IPS-20b (cell line): ENCODE measurements around the gene ADGRD2.

Source experiments
- H3K27ac ChIP-seq: one replicate; pipeline ENCODE4 v1.5.1; 2013; ENCODE audit warnings: low read length
- H3K27me3 ChIP-seq: 2 replicates; pipeline ENCODE4 v1.6.1; 2013; ENCODE audit warnings: mild to moderate bottlenecking, low read length, inconsistent platforms; ENCODE audit not compliant: insufficient read depth
- H3K36me3 ChIP-seq: 2 replicates; pipeline ENCODE4 v1.6.1; 2013; ENCODE audit warnings: low read depth, mild to moderate bottlenecking, inconsistent platforms, low read length, moderate library complexity; ENCODE audit not compliant: insufficient read depth
- H3K4me1 ChIP-seq: 2 replicates; pipeline ENCODE4 v1.6.1; 2013; ENCODE audit warnings: mild to moderate bottlenecking, control low read depth, inconsistent platforms, low read length, moderate library complexity; ENCODE audit not compliant: insufficient read depth
- H3K4me3 ChIP-seq: 2 replicates; pipeline ENCODE4 v1.5.1; 2013; ENCODE audit warnings: mild to moderate bottlenecking, low read length, inconsistent platforms
- H3K9ac ChIP-seq: 2 replicates; pipeline ENCODE4 v1.6.1; 2013; ENCODE audit warnings: low read depth, mild to moderate bottlenecking, inconsistent platforms, low read length, moderate library complexity
- H3K9me3 ChIP-seq: 2 replicates; pipeline ENCODE4 v1.6.1; 2013; ENCODE audit warnings: mild to moderate bottlenecking, low read depth, low read length, inconsistent platforms; ENCODE audit not compliant: insufficient read depth

ADGRD2 gene

GRCh38 chr9:124510650-124511425 lies 60.6 kb downstream of the ADGRD2 start:
- H3K4me3 ChIP-seq = no peak overlapping the region
- H3K27ac ChIP-seq = no peak overlapping the region
- peaks cover 13% of the 10 kb centered on the region for H3K27me3 ChIP-seq

GRCh38 chr9:124511426-124511840 lies 61.2 kb downstream of the ADGRD2 start:
- no peaks in the 10 kb centered on the region for H3K36me3 ChIP-seq
- H3K4me3 ChIP-seq = no peak overlapping the region
- no peak overlapping the region for H3K27ac ChIP-seq
- H3K27me3 ChIP-seq = peaks cover 7% of the 10 kb centered on the region
- no peaks in the 10 kb centered on the region for H3K9me3 ChIP-seq
- peaks cover 3% of the 10 kb centered on the region; the same call in 1 of the 2 replicates for H3K4me1 ChIP-seq
- peak overlapping the region; percentile 29; the same call in 1 of the 2 replicates for H3K9ac ChIP-seq

More at GRCh38 chr9:124510650-124511425, 60.6 kb downstream of the ADGRD2 start:
- Histone ChIP-seq H3K36me3 (no peaks in the 10 kb centered on the region), H3K4me1 (peaks cover 3% of the 10 kb centered on the region; the same call in 1 of the 2 replicates), H3K9me3 (no peaks in the 10 kb centered on the region), H3K9ac (no peak overlapping the region)

GRCh38 chr9:124511891-124512805 lies 61.9 kb downstream of the ADGRD2 start:
- peak overlapping the region; percentile 29; the same call in 1 of the 2 replicates for H3K9ac ChIP-seq
- H3K9me3 ChIP-seq = no peaks in the 10 kb centered on the region
- no peak overlapping the region for H3K27ac ChIP-seq
- no peak overlapping the region for H3K4me3 ChIP-seq
- H3K36me3 ChIP-seq = no peaks in the 10 kb centered on the region
- no peaks in the 10 kb centered on the region; the same call in 1 of the 2 replicates for H3K27me3 ChIP-seq
- H3K4me1 ChIP-seq = peaks cover 3% of the 10 kb centered on the region; the same call in 1 of the 2 replicates

GRCh38 chr9:124512806-124513204 lies 62.6 kb downstream of the ADGRD2 start:
- no peaks in the 10 kb centered on the region for H3K9me3 ChIP-seq
- peaks cover 3% of the 10 kb centered on the region; the same call in 1 of the 2 replicates for H3K4me1 ChIP-seq
- no peak overlapping the region for H3K9ac ChIP-seq
- H3K36me3 ChIP-seq = no peaks in the 10 kb centered on the region; the same call in 1 of the 2 replicates
- no peak overlapping the region for H3K4me3 ChIP-seq
- H3K27ac ChIP-seq = no peak overlapping the region
- H3K27me3 ChIP-seq = no peaks in the 10 kb centered on the region

GRCh38 chr9:124513376-124513994 lies 63.2 kb downstream of the ADGRD2 start:
- H3K27ac ChIP-seq = no peak overlapping the region
- no peak overlapping the region for H3K4me3 ChIP-seq
- no peaks in the 10 kb centered on the region; the same call in 1 of the 2 replicates for H3K36me3 ChIP-seq
- no peaks in the 10 kb centered on the region for H3K9me3 ChIP-seq
- H3K4me1 ChIP-seq = peaks cover 3% of the 10 kb centered on the region; the same call in 1 of the 2 replicates
- no peak overlapping the region for H3K9ac ChIP-seq
- no peaks in the 10 kb centered on the region for H3K27me3 ChIP-seq

GRCh38 chr9:124514125-124514524 lies 63.9 kb downstream of the ADGRD2 start:
- H3K36me3 ChIP-seq = peaks cover 4% of the 10 kb centered on the region; the same call in 1 of the 2 replicates
- H3K4me1 ChIP-seq = peaks cover 3% of the 10 kb centered on the region; the same call in 1 of the 2 replicates
- H3K4me3 ChIP-seq = no peak overlapping the region
- no peaks in the 10 kb centered on the region for H3K9me3 ChIP-seq
- H3K9ac ChIP-seq = no peak overlapping the region
- no peaks in the 10 kb centered on the region for H3K27me3 ChIP-seq
- no peak overlapping the region for H3K27ac ChIP-seq

DNA sequence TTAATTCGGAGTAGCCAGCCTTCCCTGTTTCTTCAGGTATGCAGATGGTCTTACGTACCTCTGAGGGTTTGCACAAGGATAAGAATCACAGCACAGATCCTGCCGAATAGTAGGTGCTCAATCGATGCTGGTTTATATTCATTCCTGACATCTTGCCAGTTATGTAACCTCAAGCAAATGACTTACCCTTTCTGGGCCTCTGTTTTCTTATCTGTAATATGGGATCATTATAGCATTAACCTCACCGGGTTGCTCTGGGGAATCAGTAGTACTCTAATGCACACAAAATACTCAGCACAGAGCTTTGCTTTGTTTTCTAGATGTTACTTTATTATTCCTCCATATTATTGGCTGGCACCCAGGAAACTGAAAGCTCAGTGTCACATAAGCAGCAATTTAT lies 64.6 kb downstream of the ADGRD2 start:
- no peak overlapping the region for H3K9ac ChIP-seq
- no peak overlapping the region for H3K27ac ChIP-seq
- peaks cover 3% of the 10 kb centered on the region; the same call in 1 of the 2 replicates for H3K4me1 ChIP-seq
- no peak overlapping the region for H3K4me3 ChIP-seq
- no peaks in the 10 kb centered on the region for H3K9me3 ChIP-seq
- no peaks in the 10 kb centered on the region for H3K27me3 ChIP-seq
- peaks cover 8% of the 10 kb centered on the region; the same call in 1 of the 2 replicates for H3K36me3 ChIP-seq

- Histone ChIP-seq H3K36me3 (peaks cover 33% of the 10 kb centered on the region), H3K4me3 (no peak overlapping the region), H3K27me3 (no peaks in the 10 kb centered on the region), H3K9ac (no peak overlapping the region), H3K27ac (no peak overlapping the region), H3K9me3 (no peaks in the 10 kb centered on the region), H3K4me1 (no peaks in the 10 kb centered on the region)
Observed at GRCh38 chr9:124517600-124517999, 67.3 kb downstream of the ADGRD2 start.

GRCh38 chr9:124518116-124518515 lies 67.9 kb downstream of the ADGRD2 start:
- no peaks in the 10 kb centered on the region for H3K9me3 ChIP-seq
- no peaks in the 10 kb centered on the region for H3K4me1 ChIP-seq
- no peak overlapping the region for H3K9ac ChIP-seq
- no peaks in the 10 kb centered on the region for H3K27me3 ChIP-seq
- no peak overlapping the region for H3K27ac ChIP-seq
- peaks cover 33% of the 10 kb centered on the region for H3K36me3 ChIP-seq
- no peak overlapping the region for H3K4me3 ChIP-seq

- no peak overlapping the region for H3K9ac ChIP-seq
- H3K4me3 ChIP-seq = no peak overlapping the region
- H3K27me3 ChIP-seq = no peaks in the 10 kb centered on the region
- no peaks in the 10 kb centered on the region for H3K4me1 ChIP-seq
- H3K27ac ChIP-seq = no peak overlapping the region
- H3K9me3 ChIP-seq = no peaks in the 10 kb centered on the region
- H3K36me3 ChIP-seq = peaks cover 43% of the 10 kb centered on the region
Observed at GRCh38 chr9:124520206-124520596, 70.0 kb downstream of the ADGRD2 start.

DNA sequence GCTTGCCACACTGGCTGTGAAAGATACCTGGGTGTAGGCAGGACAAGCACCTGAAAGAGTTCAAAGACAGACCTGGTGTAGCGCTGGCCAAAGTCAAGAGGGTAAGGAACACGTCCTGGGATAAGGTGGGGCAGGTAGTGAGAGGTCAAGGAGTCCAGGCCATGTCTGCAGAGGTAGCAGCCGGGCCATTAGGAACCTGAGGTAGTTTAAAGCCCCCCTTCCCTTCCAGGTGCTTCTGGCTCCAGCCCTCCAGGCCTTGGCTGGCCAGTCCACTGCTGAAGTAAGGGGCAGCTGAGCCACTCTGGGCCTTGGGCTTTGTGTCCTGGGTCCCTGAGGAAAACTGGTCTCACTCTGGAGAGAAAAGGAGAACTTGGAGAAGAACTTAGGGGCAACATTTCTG lies 70.9 kb downstream of the ADGRD2 start:
- H3K4me1 ChIP-seq = no peaks in the 10 kb centered on the region
- no peaks in the 10 kb centered on the region for H3K27me3 ChIP-seq
- H3K36me3 ChIP-seq = peaks cover 49% of the 10 kb centered on the region
- no peak overlapping the region for H3K4me3 ChIP-seq
- H3K27ac ChIP-seq = no peak overlapping the region
- no peaks in the 10 kb centered on the region for H3K9me3 ChIP-seq
- H3K9ac ChIP-seq = no peak overlapping the region
